ENCODE data around the gene NANP. TPM values are rescaled to one million over a fixed set of nuclear protein-coding genes. Genes with fewer than 3 reads are reported as not detected.

Gene NANP
- total and polyA plus RNA-seq, 2 donors: 2.9 to 3.7 TPM

GRCh38 chr20:25567286-25567685 lies 56.5 kb downstream of the NANP start:
- Histone ChIP-seq H3K27ac (ENCODE audit: low read depth in 1 of 2, low read length in 1 of 2) (no peak overlapping the region), H3K9me3 (ENCODE audit: control insufficient read depth in 2 of 2, insufficient read depth in 1 of 2, low read length in 1 of 2) (peaks cover 0 to 12% of the 10 kb centered on the region in 2 donors), H3K4me3 (ENCODE audit: low read length in 2 of 2) (no peak overlapping the region), H3K27me3 (ENCODE audit: control insufficient read depth in 2 of 2, insufficient read depth in 1 of 2, low read length in 1 of 2) (no peaks in the 10 kb centered on the region), H3K4me1 (ENCODE audit: control insufficient read depth in 2 of 2, insufficient read depth in 2 of 2, low read length in 2 of 2) (peaks cover 12 to 13% of the 10 kb centered on the region in 2 donors), H3K36me3 (ENCODE audit: control insufficient read depth in 2 of 2, insufficient read depth in 2 of 2, low read length in 1 of 2) (peaks cover 0 to 9% of the 10 kb centered on the region in 2 donors)
- no peak for DNase-seq (ENCODE audit: low read depth in 6 of 9, low spot score in 9 of 9)
- 82% methylated on average over 2 of the region's 2 CpGs for WGBS

GRCh38 chr20:25566821-25567220 lies 57.0 kb downstream of the NANP start:
- 82% methylated on average over 2 of the region's 2 CpGs for WGBS
- H3K36me3 ChIP-seq (ENCODE audit: control insufficient read depth in 2 of 2, insufficient read depth in 2 of 2, low read length in 1 of 2): peaks cover 0 to 9% of the 10 kb centered on the region in 2 donors
- no peak overlapping the region for H3K27ac ChIP-seq (ENCODE audit: low read depth in 1 of 2, low read length in 1 of 2)
- H3K9me3 ChIP-seq (ENCODE audit: control insufficient read depth in 2 of 2, insufficient read depth in 1 of 2, low read length in 1 of 2): peaks cover 0 to 12% of the 10 kb centered on the region in 2 donors
- no peak for DNase-seq (ENCODE audit: low read depth in 6 of 9, low spot score in 9 of 9)
- H3K4me1 ChIP-seq (ENCODE audit: control insufficient read depth in 2 of 2, insufficient read depth in 2 of 2, low read length in 2 of 2): peaks cover 12 to 13% of the 10 kb centered on the region in 2 donors
- no peaks in the 10 kb centered on the region for H3K27me3 ChIP-seq (ENCODE audit: control insufficient read depth in 2 of 2, insufficient read depth in 1 of 2, low read length in 1 of 2)
- H3K4me3 ChIP-seq (ENCODE audit: low read length in 2 of 2): no peak overlapping the region

- Histone ChIP-seq H3K27ac (ENCODE audit: low read depth in 1 of 2, low read length in 1 of 2) (no peak overlapping the region), H3K4me1 (ENCODE audit: control insufficient read depth in 2 of 2, insufficient read depth in 2 of 2, low read length in 2 of 2) (peaks cover 6 to 12% of the 10 kb centered on the region in 2 donors), H3K27me3 (ENCODE audit: control insufficient read depth in 2 of 2, insufficient read depth in 1 of 2, low read length in 1 of 2) (no peaks in the 10 kb centered on the region), H3K36me3 (ENCODE audit: control insufficient read depth in 2 of 2, insufficient read depth in 2 of 2, low read length in 1 of 2) (peaks cover 0 to 9% of the 10 kb centered on the region in 2 donors), H3K4me3 (ENCODE audit: low read length in 2 of 2) (no peak overlapping the region), H3K9me3 (ENCODE audit: control insufficient read depth in 2 of 2, insufficient read depth in 1 of 2, low read length in 1 of 2) (peaks cover 0 to 12% of the 10 kb centered on the region in 2 donors)
- DNase-seq (ENCODE audit: low read depth in 6 of 9, low spot score in 9 of 9): no peak
- 95% methylated on average over 6 of the region's 6 CpGs for WGBS
These were observed 58.1 kb downstream of the NANP start for GRCh38 chr20:25565578-25566157.

- no peak overlapping the region for H3K4me3 ChIP-seq (ENCODE audit: low read length in 2 of 2)
- peaks cover 2 to 12% of the 10 kb centered on the region in 2 donors for H3K4me1 ChIP-seq (ENCODE audit: control insufficient read depth in 2 of 2, insufficient read depth in 2 of 2, low read length in 2 of 2)
- H3K36me3 ChIP-seq (ENCODE audit: control insufficient read depth in 2 of 2, insufficient read depth in 2 of 2, low read length in 1 of 2): peaks cover 0 to 4% of the 10 kb centered on the region in 2 donors
- no peak overlapping the region for H3K27ac ChIP-seq (ENCODE audit: low read depth in 1 of 2, low read length in 1 of 2)
- no peaks in the 10 kb centered on the region for H3K27me3 ChIP-seq (ENCODE audit: control insufficient read depth in 2 of 2, insufficient read depth in 1 of 2, low read length in 1 of 2)
- H3K9me3 ChIP-seq (ENCODE audit: control insufficient read depth in 2 of 2, insufficient read depth in 1 of 2, low read length in 1 of 2): peaks cover 0 to 10% of the 10 kb centered on the region in 2 donors
- WGBS: 99% methylated on average over 6 of the region's 6 CpGs
- DNase-seq (ENCODE audit: low read depth in 6 of 9, low spot score in 9 of 9): no peak
These were observed 59.9 kb downstream of the NANP start for GRCh38 chr20:25563876-25564275.

GRCh38 chr20:25563362-25563761 lies 60.5 kb downstream of the NANP start:
- Histone ChIP-seq H3K4me1 (ENCODE audit: control insufficient read depth in 2 of 2, insufficient read depth in 2 of 2, low read length in 2 of 2) (peaks cover 2 to 12% of the 10 kb centered on the region in 2 donors), H3K27ac (ENCODE audit: low read depth in 1 of 2, low read length in 1 of 2) (no peak overlapping the region), H3K36me3 (ENCODE audit: control insufficient read depth in 2 of 2, insufficient read depth in 2 of 2, low read length in 1 of 2) (peaks cover 0 to 8% of the 10 kb centered on the region in 2 donors), H3K9me3 (ENCODE audit: control insufficient read depth in 2 of 2, insufficient read depth in 1 of 2, low read length in 1 of 2) (peaks cover 0 to 10% of the 10 kb centered on the region in 2 donors), H3K4me3 (ENCODE audit: low read length in 2 of 2) (no peak overlapping the region), H3K27me3 (ENCODE audit: control insufficient read depth in 2 of 2, insufficient read depth in 1 of 2, low read length in 1 of 2) (no peaks in the 10 kb centered on the region)
- no peak for DNase-seq (ENCODE audit: low read depth in 6 of 9, low spot score in 9 of 9)

Other genes with a start within 250 kb of the NANP start
- 16.5 TPM for gene ABHD12, start 233.2 kb downstream of the NANP start, total RNA-seq
- 28.8 TPM for gene ABHD12, start 233.2 kb downstream of the NANP start, polyA plus RNA-seq
- gene GINS1, start 216.3 kb downstream of the NANP start, total RNA-seq: 15.7 TPM
- gene GINS1, start 216.3 kb downstream of the NANP start, polyA plus RNA-seq: 1.8 TPM
- gene NINL, start 38.5 kb downstream of the NANP start, total RNA-seq: 14.1 TPM
- gene NINL, start 38.5 kb downstream of the NANP start, polyA plus RNA-seq: 28.5 TPM
- gene ZNF337, start 72.8 kb upstream of the NANP start, total RNA-seq: 16.9 TPM
- 35.6 TPM for gene ZNF337, start 72.8 kb upstream of the NANP start, polyA plus RNA-seq

Data from thymus (tissue), 11 donors.